Right atrium auricular region (tissue), 2 donors: ENCODE results near the gene PGM5. TPM values are rescaled to one million over a fixed set of nuclear protein-coding genes. Genes with fewer than 3 reads are reported as not detected.

ENCODE experiments used
- DNase-seq: peaks from one replicate; pipeline ENCODE4 v3.0.0-alpha.2; 2019; ENCODE audit warnings: low spot score
- H3K27ac ChIP-seq, 2 donors: fragments of 200-600 bp; sonication (generic); 1 replicate in 1 of 2; 2 replicates in 1 of 2; pipeline ENCODE4 v1.5.1; 2016 to 2019
- H3K27me3 ChIP-seq, 2 donors: fragments of 200-600 bp; sonication (generic); one replicate each; pipeline versions ENCODE4 v1.5.1 to v1.6.0; 2017 to 2019
- H3K36me3 ChIP-seq: fragments of 200-600 bp; sonication (generic); one replicate; pipeline ENCODE4 v1.5.1; 2016
- H3K4me1 ChIP-seq, 2 donors: fragments of 200-600 bp; sonication (generic); one replicate each; pipeline versions ENCODE4 v1.5.1 to v1.6.0; 2017 to 2019
- H3K4me3 ChIP-seq, 2 donors: fragments of 200-600 bp; sonication (generic); 1 replicate in 1 of 2; 2 replicates in 1 of 2; pipeline ENCODE4 v1.5.1; 2017 to 2019; ENCODE audit warnings: mild to moderate bottlenecking in 1 of 2, moderate library complexity in 1 of 2
- H3K9me3 ChIP-seq, 2 donors: fragments of 200-600 bp; sonication (generic); one replicate each; pipeline ENCODE4 v1.5.1; 2019
- CTCF ChIP-seq, 2 donors: fragments of 200-600 bp; sonication (generic); IDR thresholded peaks; one replicate each; pipeline ENCODE4 v1.5.1; 2019; ENCODE audit warnings: antibody characterized with exemption in 2 of 2
- total RNA-seq, 2 donors: library from RNA; depleted of rRNA; stranded (reverse); fragments of >200 nt; gene quantifications; one replicate each; pipeline ENCODE4 v1.1.0, GENCODE V29; 2016

Gene PGM5
- total RNA-seq, 2 donors from 2014 or later, result 274 to 281 TPM

GRCh38 chr9:68552700-68553476 lies 196.5 kb downstream of the PGM5 start:
- no peak for DNase-seq
- Histone ChIP-seq H3K27ac (no peak overlapping the region), H3K36me3 (no peaks in the 10 kb centered on the region), H3K4me1 (peaks cover 0 to 16% of the 10 kb centered on the region in 2 donors), H3K4me3 (no peak overlapping the region), H3K9me3 (no peaks in the 10 kb centered on the region), H3K27me3 (no peaks in the 10 kb centered on the region)
- TF ChIP-seq CTCF (IDR thresholded peaks at IDR 0.05), result no peak

- peaks cover 0 to 32% of the 10 kb centered on the region in 2 donors for H3K4me1 ChIP-seq
- no peaks in the 10 kb centered on the region for H3K9me3 ChIP-seq
- H3K36me3 ChIP-seq, result no peaks in the 10 kb centered on the region
- H3K27me3 ChIP-seq, result no peaks in the 10 kb centered on the region
- no peak for TF ChIP-seq CTCF (IDR thresholded peaks at IDR 0.05)
- H3K4me3 ChIP-seq, result no peak overlapping the region
- H3K27ac ChIP-seq, result no peak overlapping the region
- no peak for DNase-seq
Observed at GRCh38 chr9:68555437-68556150, 199.2 kb downstream of the PGM5 start.

- H3K4me1 ChIP-seq, result peaks cover 0 to 20% of the 10 kb centered on the region in 2 donors
- DNase-seq, result no peak
- peak overlapping the region in 1 of 2 donors; percentile 63 for H3K27ac ChIP-seq
- H3K9me3 ChIP-seq, result no peaks in the 10 kb centered on the region
- no peak overlapping the region for H3K4me3 ChIP-seq
- no peaks in the 10 kb centered on the region for H3K36me3 ChIP-seq
- no peaks in the 10 kb centered on the region for H3K27me3 ChIP-seq
- no peak for TF ChIP-seq CTCF (IDR thresholded peaks at IDR 0.05)
Observed at GRCh38 chr9:68558545-68558944, 202.1 kb downstream of the PGM5 start.

GRCh38 chr9:68560071-68560844 lies 203.8 kb downstream of the PGM5 start:
- Histone ChIP-seq H3K36me3 (no peaks in the 10 kb centered on the region), H3K27ac (peak overlapping the region; percentile 19 to 25), H3K27me3 (no peaks in the 10 kb centered on the region), H3K9me3 (no peaks in the 10 kb centered on the region), H3K4me3 (no peak overlapping the region), H3K4me1 (peaks cover 0 to 20% of the 10 kb centered on the region in 2 donors)
- TF ChIP-seq CTCF (IDR thresholded peaks at IDR 0.05), result peak in 1 of 2 donors; percentile 61
- DNase-seq, result peak; percentile 80

- Histone ChIP-seq H3K36me3 (no peaks in the 10 kb centered on the region), H3K27me3 (no peaks in the 10 kb centered on the region), H3K4me1 (peaks cover 0 to 20% of the 10 kb centered on the region in 2 donors), H3K9me3 (no peaks in the 10 kb centered on the region), H3K4me3 (no peak overlapping the region), H3K27ac (no peak overlapping the region)
- no peak for TF ChIP-seq CTCF (IDR thresholded peaks at IDR 0.05)
- DNase-seq, result no peak
Observed at GRCh38 chr9:68562461-68562860, 206.1 kb downstream of the PGM5 start.
